Thoracic aorta (tissue), 2 donors: Measurements from ENCODE around the gene BANK1. TPM values are rescaled to one million over a fixed set of nuclear protein-coding genes. Genes with fewer than 3 reads are reported as not detected.
"Not testable (repeated sequence)": the region's sequence is repeated elsewhere in the genome, so short reads cannot be mapped to it uniquely, and the experiment has no call there.

Source experiments
- ATAC-seq: fragments of 150-250 bp; one replicate; pipeline ENCODE4 v1.8.0; 2017; ENCODE audit warnings: low read depth; ENCODE audit not compliant: insufficient number of reproducible peaks, low FRiP score
- DNase-seq: peaks from one replicate; pipeline ENCODE4 v3.0.0-alpha.2; 2020; ENCODE audit warnings: low spot score
- H3K27ac ChIP-seq, 2 donors: fragments of 200-600 bp; sonication (generic); 1 replicate in 1 of 2; 2 replicates in 1 of 2; pipeline ENCODE4 v1.5.1; 2016; ENCODE audit warnings: mild to moderate bottlenecking in 2 of 2, moderate library complexity in 2 of 2
- H3K27me3 ChIP-seq: fragments of 200-600 bp; sonication (generic); replicated peaks from 2 replicates; pipeline ENCODE4 v1.6.0; 2016; ENCODE audit warnings: mild to moderate bottlenecking; ENCODE audit not compliant: insufficient read depth
- H3K36me3 ChIP-seq: fragments of 200-600 bp; sonication (generic); one replicate; pipeline ENCODE4 v1.5.1; 2016
- H3K4me1 ChIP-seq, 2 donors: fragments of 200-600 bp; sonication (generic); 1 replicate in 1 of 2; 2 replicates in 1 of 2; pipeline versions ENCODE4 v1.5.1 to v1.6.0; 2016; ENCODE audit warnings: low read depth in 2 of 2, mild to moderate bottlenecking in 1 of 2; ENCODE audit not compliant: control insufficient read depth in 1 of 2
- H3K4me3 ChIP-seq: fragments of 200-600 bp; sonication (generic); 2 replicates; pipeline ENCODE4 v1.5.1; 2016; ENCODE audit warnings: mild to moderate bottlenecking
- H3K9me3 ChIP-seq: fragments of 200-600 bp; sonication (generic); 2 replicates; pipeline ENCODE4 v1.5.1; 2016
- total RNA-seq, 2 donors: library from RNA; depleted of rRNA; stranded (reverse); fragments of >200 nt; gene quantifications; one replicate each; pipeline versions ENCODE4 v1.1.0 to v1.2.3, GENCODE V29; 2016
- TF ChIP-seq, protein P1 (sequence below): fragments of 200-600 bp; sonication (generic); IDR thresholded peaks from one replicate; pipeline ENCODE4 v1.5.1; 2019; ENCODE audit warnings: antibody characterized with exemption

Gene BANK1
- total RNA-seq, 2 donors from 2014 or later: 0.85 to 1.1 TPM

- no peak for ATAC-seq
- H3K36me3 ChIP-seq: no peaks in the 10 kb centered on the region
- no peak overlapping the region for H3K27ac ChIP-seq
- no peak for DNase-seq
- H3K27me3 ChIP-seq: no peaks in the 10 kb centered on the region
- TF ChIP-seq, protein P1, sequence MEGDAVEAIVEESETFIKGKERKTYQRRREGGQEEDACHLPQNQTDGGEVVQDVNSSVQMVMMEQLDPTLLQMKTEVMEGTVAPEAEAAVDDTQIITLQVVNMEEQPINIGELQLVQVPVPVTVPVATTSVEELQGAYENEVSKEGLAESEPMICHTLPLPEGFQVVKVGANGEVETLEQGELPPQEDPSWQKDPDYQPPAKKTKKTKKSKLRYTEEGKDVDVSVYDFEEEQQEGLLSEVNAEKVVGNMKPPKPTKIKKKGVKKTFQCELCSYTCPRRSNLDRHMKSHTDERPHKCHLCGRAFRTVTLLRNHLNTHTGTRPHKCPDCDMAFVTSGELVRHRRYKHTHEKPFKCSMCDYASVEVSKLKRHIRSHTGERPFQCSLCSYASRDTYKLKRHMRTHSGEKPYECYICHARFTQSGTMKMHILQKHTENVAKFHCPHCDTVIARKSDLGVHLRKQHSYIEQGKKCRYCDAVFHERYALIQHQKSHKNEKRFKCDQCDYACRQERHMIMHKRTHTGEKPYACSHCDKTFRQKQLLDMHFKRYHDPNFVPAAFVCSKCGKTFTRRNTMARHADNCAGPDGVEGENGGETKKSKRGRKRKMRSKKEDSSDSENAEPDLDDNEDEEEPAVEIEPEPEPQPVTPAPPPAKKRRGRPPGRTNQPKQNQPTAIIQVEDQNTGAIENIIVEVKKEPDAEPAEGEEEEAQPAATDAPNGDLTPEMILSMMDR: no peak
- H3K4me3 ChIP-seq: no peak overlapping the region
- H3K4me1 ChIP-seq: no peaks in the 10 kb centered on the region
- no peaks in the 10 kb centered on the region for H3K9me3 ChIP-seq
These were observed 95.0 kb downstream of the BANK1 start for GRCh38 chr4:101885574-101885973.

- TF ChIP-seq, protein P1: no peak
- no peak for ATAC-seq
- H3K4me3 ChIP-seq: no peak overlapping the region
These were observed 96.3 kb downstream of the BANK1 start for GRCh38 chr4:101886826-101887225.

GRCh38 chr4:101888472-101888871 is 97.9 kb downstream of the BANK1 start:
- H3K4me3 ChIP-seq: no peak overlapping the region
- ATAC-seq (no peak), DNase-seq (no peak)
- no peaks in the 10 kb centered on the region for H3K4me1 ChIP-seq
- H3K9me3 ChIP-seq: no peaks in the 10 kb centered on the region
- no peaks in the 10 kb centered on the region for H3K36me3 ChIP-seq
- no peaks in the 10 kb centered on the region for H3K27me3 ChIP-seq
- H3K27ac ChIP-seq: no peak overlapping the region
- TF ChIP-seq, protein P1: no peak

More at GRCh38 chr4:101886826-101887225, 96.3 kb downstream of the BANK1 start:
- no peaks in the 10 kb centered on the region for H3K4me1 ChIP-seq
- DNase-seq: no peak
- no peaks in the 10 kb centered on the region for H3K9me3 ChIP-seq
- H3K27ac ChIP-seq: no peak overlapping the region
- no peaks in the 10 kb centered on the region for H3K27me3 ChIP-seq
- no peaks in the 10 kb centered on the region for H3K36me3 ChIP-seq

DNA sequence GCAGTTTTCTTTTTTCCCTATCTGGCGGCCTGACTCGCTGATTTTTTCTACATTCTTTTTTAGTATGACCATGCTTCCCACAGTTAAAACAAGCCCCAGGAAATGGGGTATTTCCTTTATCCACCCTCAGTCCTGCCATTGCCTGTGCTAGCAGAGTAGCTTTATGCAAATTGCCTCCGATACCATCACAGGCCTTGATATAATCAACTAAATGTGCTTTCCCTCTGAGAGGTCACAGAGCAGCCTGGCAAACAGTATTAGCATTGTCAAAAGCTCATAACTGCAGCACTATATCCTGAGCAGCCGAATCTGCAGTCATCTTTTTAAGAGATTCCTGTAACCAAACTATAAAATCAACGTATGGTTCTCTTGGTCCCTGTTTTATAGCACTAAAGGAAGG is 115.0 kb downstream of the BANK1 start:
- not testable (repeated sequence) for H3K36me3 ChIP-seq, H3K27ac ChIP-seq, H3K27me3 ChIP-seq, H3K9me3 ChIP-seq, ATAC-seq, H3K4me3 ChIP-seq, H3K4me1 ChIP-seq, DNase-seq

DNA sequence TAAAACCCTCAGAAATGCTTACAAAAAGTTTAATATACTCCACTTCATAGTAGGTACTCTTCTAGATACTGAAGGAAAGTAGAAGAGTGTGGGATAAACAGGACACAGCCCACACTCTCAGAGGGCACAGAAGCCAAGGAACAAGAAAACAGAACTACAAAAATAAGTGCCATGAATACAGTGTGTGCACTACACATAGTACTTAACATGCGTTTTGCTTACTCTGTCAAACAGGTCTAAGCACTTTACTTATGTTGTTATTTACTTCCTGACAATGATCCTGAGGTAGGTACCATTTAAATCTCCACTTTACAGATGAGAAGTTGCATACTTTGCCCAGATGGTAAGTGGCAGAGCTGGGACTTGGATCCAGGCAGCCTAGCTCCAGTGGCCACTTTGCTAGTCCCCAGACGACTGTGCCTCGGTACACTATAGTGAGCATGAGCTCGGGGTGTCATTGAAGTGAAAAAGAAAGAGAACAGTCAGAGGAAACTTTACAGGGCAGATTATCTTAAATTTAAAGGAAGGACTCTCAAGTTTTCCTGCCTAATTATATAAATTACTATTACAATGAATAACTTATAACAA is 120.3 kb downstream of the BANK1 start:
- DNase-seq (no peak), ATAC-seq (no peak)
- Histone ChIP-seq H3K9me3 (no peaks in the 10 kb centered on the region), H3K27me3 (no peaks in the 10 kb centered on the region), H3K36me3 (no peaks in the 10 kb centered on the region), H3K27ac (no peak overlapping the region), H3K4me3 (no peak overlapping the region), H3K4me1 (no peaks in the 10 kb centered on the region)
- TF ChIP-seq, protein P1: no peak

DNA sequence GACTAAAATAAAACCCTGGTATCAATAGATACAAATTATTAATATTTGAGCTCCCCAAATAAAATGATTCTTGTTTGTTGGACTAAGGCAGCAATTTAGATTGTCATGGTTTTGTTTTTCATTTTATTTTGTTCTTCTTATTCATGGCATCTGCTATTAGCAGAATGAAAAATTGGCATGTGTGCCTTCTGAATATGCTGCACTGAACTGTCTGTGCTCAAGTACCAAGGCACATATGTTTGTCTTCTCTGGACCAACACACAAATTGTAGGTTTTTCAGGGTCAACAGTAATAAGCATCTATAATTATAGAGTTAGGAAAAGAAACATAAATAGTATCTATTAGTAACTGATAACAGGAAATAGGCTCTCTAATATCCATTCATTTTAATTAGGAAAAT is 121.1 kb downstream of the BANK1 start:
- ATAC-seq: no peak
- TF ChIP-seq, protein P1: no peak
- Histone ChIP-seq H3K4me3 (no peak overlapping the region), H3K4me1 (no peaks in the 10 kb centered on the region), H3K27me3 (no peaks in the 10 kb centered on the region), H3K9me3 (no peaks in the 10 kb centered on the region), H3K36me3 (no peaks in the 10 kb centered on the region), H3K27ac (no peak overlapping the region)
- no peak for DNase-seq
